Mucosa of rectum (tissue), 2 donors: ENCODE measurements around the gene CDH3.

ENCODE experiments used
- H3K27ac ChIP-seq, 2 donors: one replicate each; pipeline ENCODE4 v1.7.0; 2013; ENCODE audit warnings: inconsistent platforms in 2 of 2, low read depth in 2 of 2, low read length in 2 of 2
- H3K27me3 ChIP-seq, 2 donors: one replicate each; pipeline ENCODE4 v1.7.0; 2013; ENCODE audit warnings: low read length in 2 of 2; ENCODE audit not compliant: control insufficient read depth in 2 of 2, insufficient read depth in 2 of 2
- H3K36me3 ChIP-seq, 2 donors: one replicate each; pipeline ENCODE4 v1.7.0; 2013; ENCODE audit warnings: low read length in 2 of 2; ENCODE audit not compliant: control insufficient read depth in 2 of 2, insufficient read depth in 2 of 2
- H3K4me1 ChIP-seq, 2 donors: one replicate each; pipeline ENCODE4 v1.7.0; 2013; ENCODE audit warnings: low read length in 2 of 2, mild to moderate bottlenecking in 1 of 2; ENCODE audit not compliant: control insufficient read depth in 2 of 2, insufficient read depth in 2 of 2
- H3K4me3 ChIP-seq, 2 donors: one replicate each; pipeline ENCODE4 v1.7.0; 2013; ENCODE audit warnings: low read length in 2 of 2
- H3K9ac ChIP-seq, 2 donors: one replicate each; pipeline ENCODE4 v1.7.0; 2013; ENCODE audit warnings: low read length in 2 of 2, low read depth in 1 of 2, mild to moderate bottlenecking in 1 of 2
- H3K9me3 ChIP-seq, 2 donors: one replicate each; pipeline ENCODE4 v1.7.0; 2013; ENCODE audit warnings: low read length in 2 of 2; ENCODE audit not compliant: control insufficient read depth in 2 of 2
- donor health status: healthy.
- donor health status: Normal muscosa, but diverticular disease.

Gene CDH3

GRCh38 chr16:68644715-68645493 lies at the start of gene CDH3:
Gene CDH3, plus strand, starts transcription at chr16:68645310. Its CDS starts 70 bp downstream, at chr16:68645380.
- Histone ChIP-seq H3K27ac (no peak within 1 kb of the TSS), H3K9ac (peak within 1 kb of the TSS in 1 of 2 donors; percentile 10), H3K4me1 (peaks cover 13 to 16% of the 10 kb centered on the region in 2 donors), H3K36me3 (no peaks in the 10 kb centered on the region), H3K4me3 (peak within 1 kb of the TSS; percentile 50 to 60), H3K9me3 (no peaks in the 10 kb centered on the region), H3K27me3 (peaks cover 56 to 63% of the 10 kb centered on the region in 2 donors)

GRCh38 chr16:68596266-68596665 lies 48.8 kb upstream of the CDH3 start:
- Histone ChIP-seq H3K4me1 (no peaks in the 10 kb centered on the region), H3K9me3 (no peaks in the 10 kb centered on the region), H3K27me3 (no peaks in the 10 kb centered on the region), H3K36me3 (no peaks in the 10 kb centered on the region), H3K9ac (no peak overlapping the region), H3K4me3 (no peak overlapping the region), H3K27ac (no peak overlapping the region)

- Histone ChIP-seq H3K27ac (no peak overlapping the region), H3K9me3 (no peaks in the 10 kb centered on the region), H3K4me3 (no peak overlapping the region), H3K36me3 (no peaks in the 10 kb centered on the region), H3K27me3 (no peaks in the 10 kb centered on the region), H3K9ac (no peak overlapping the region), H3K4me1 (no peaks in the 10 kb centered on the region)
Observed at GRCh38 chr16:68599586-68599985, 45.5 kb upstream of the CDH3 start.

- H3K9me3 ChIP-seq: no peaks in the 10 kb centered on the region
- H3K36me3 ChIP-seq: no peaks in the 10 kb centered on the region
- no peaks in the 10 kb centered on the region for H3K4me1 ChIP-seq
- no peak overlapping the region for H3K27ac ChIP-seq
- H3K27me3 ChIP-seq: no peaks in the 10 kb centered on the region
- H3K9ac ChIP-seq: no peak overlapping the region
- no peak overlapping the region for H3K4me3 ChIP-seq
Observed at GRCh38 chr16:68605746-68606145, 39.4 kb upstream of the CDH3 start.

- H3K27me3 ChIP-seq: no peaks in the 10 kb centered on the region
Observed at GRCh38 chr16:68607443-68607842, 37.7 kb upstream of the CDH3 start.

GRCh38 chr16:68608330-68608729 lies 36.8 kb upstream of the CDH3 start:
- no peak overlapping the region for H3K9ac ChIP-seq
- H3K4me3 ChIP-seq: no peak overlapping the region
- no peaks in the 10 kb centered on the region for H3K27me3 ChIP-seq
- H3K4me1 ChIP-seq: no peaks in the 10 kb centered on the region
- H3K27ac ChIP-seq: no peak overlapping the region
- H3K36me3 ChIP-seq: no peaks in the 10 kb centered on the region
- peaks cover 0 to 2% of the 10 kb centered on the region in 2 donors for H3K9me3 ChIP-seq

More at GRCh38 chr16:68607443-68607842, 37.7 kb upstream of the CDH3 start:
- no peak overlapping the region for H3K9ac ChIP-seq
- H3K4me3 ChIP-seq: no peak overlapping the region
- H3K36me3 ChIP-seq: no peaks in the 10 kb centered on the region
- H3K27ac ChIP-seq: no peak overlapping the region
- H3K9me3 ChIP-seq: no peaks in the 10 kb centered on the region
- H3K4me1 ChIP-seq: no peaks in the 10 kb centered on the region

- no peaks in the 10 kb centered on the region for H3K27me3 ChIP-seq
- no peaks in the 10 kb centered on the region for H3K36me3 ChIP-seq
- H3K4me1 ChIP-seq: no peaks in the 10 kb centered on the region
Observed at GRCh38 chr16:68612996-68613395, 32.1 kb upstream of the CDH3 start.

GRCh38 chr16:68617734-68618133 lies 27.4 kb upstream of the CDH3 start:
- Histone ChIP-seq H3K36me3 (no peaks in the 10 kb centered on the region), H3K27ac (no peak overlapping the region), H3K9me3 (peaks cover 0 to 7% of the 10 kb centered on the region in 2 donors), H3K4me1 (no peaks in the 10 kb centered on the region), H3K27me3 (no peaks in the 10 kb centered on the region), H3K4me3 (no peak overlapping the region), H3K9ac (no peak overlapping the region)

More at GRCh38 chr16:68612996-68613395, 32.1 kb upstream of the CDH3 start:
- no peak overlapping the region for H3K4me3 ChIP-seq
- no peak overlapping the region for H3K27ac ChIP-seq
- no peak overlapping the region for H3K9ac ChIP-seq
- H3K9me3 ChIP-seq: peaks cover 0 to 7% of the 10 kb centered on the region in 2 donors

- H3K27ac ChIP-seq: no peak overlapping the region
- peaks cover 0 to 2% of the 10 kb centered on the region in 2 donors for H3K9me3 ChIP-seq
- H3K27me3 ChIP-seq: no peaks in the 10 kb centered on the region
- no peaks in the 10 kb centered on the region for H3K36me3 ChIP-seq
- no peak overlapping the region for H3K9ac ChIP-seq
- no peaks in the 10 kb centered on the region for H3K4me1 ChIP-seq
- no peak overlapping the region for H3K4me3 ChIP-seq
Observed at GRCh38 chr16:68626557-68626956, 18.6 kb upstream of the CDH3 start.

- H3K4me3 ChIP-seq: no peak overlapping the region
- H3K4me1 ChIP-seq: no peaks in the 10 kb centered on the region
- H3K9ac ChIP-seq: no peak overlapping the region
- no peaks in the 10 kb centered on the region for H3K27me3 ChIP-seq
- peaks cover 0 to under 1% of the 10 kb centered on the region in 2 donors for H3K9me3 ChIP-seq
- no peaks in the 10 kb centered on the region for H3K36me3 ChIP-seq
- no peak overlapping the region for H3K27ac ChIP-seq
Observed at GRCh38 chr16:68627951-68628425, 17.1 kb upstream of the CDH3 start.
